Fibroblast of lung (primary cell): ENCODE results near the gene RTCB. TPM values are rescaled to one million over a fixed set of nuclear protein-coding genes. Genes with fewer than 3 reads are reported as not detected.

Experiments used
- DNase-seq, 2 donors: peaks; one replicate each; pipeline versions ENCODE4 v3.0.0 to v3.0.0-alpha.2; 2010; ENCODE audit warnings: low read depth in 2 of 2
- H2AFZ ChIP-seq: 2 replicates; pipeline ENCODE4 v1.5.1; 2012; ENCODE audit warnings: low read length, control low read depth, inconsistent platforms
- H3K27ac ChIP-seq: 2 replicates; pipeline ENCODE4 v1.5.1; 2011; ENCODE audit warnings: low read length, control low read depth; ENCODE audit not compliant: insufficient read depth
- H3K27me3 ChIP-seq: 2 replicates; pipeline ENCODE4 v1.5.1; 2011; ENCODE audit warnings: mild to moderate bottlenecking, low read length; ENCODE audit not compliant: control insufficient read depth, insufficient read depth
- H3K36me3 ChIP-seq: 2 replicates; pipeline ENCODE4 v1.5.1; 2011; ENCODE audit warnings: low read length; ENCODE audit not compliant: control insufficient read depth, insufficient read depth
- H3K4me1 ChIP-seq: 2 replicates; pipeline ENCODE4 v1.5.1; 2011; ENCODE audit warnings: low read length; ENCODE audit not compliant: control insufficient read depth, insufficient read depth; ENCODE audit errors: extremely low read depth
- H3K4me2 ChIP-seq: 2 replicates; pipeline ENCODE4 v1.5.1; 2011; ENCODE audit warnings: low read length, control low read depth; ENCODE audit not compliant: insufficient read depth; ENCODE audit errors: extremely low read depth
- H3K4me3 ChIP-seq, 4 experiments: fragments of 200-600 bp in 1 of 4; sonication (generic) in 1 of 4; replicated peaks in 1 of 4; 2 replicates each; pipeline ENCODE4 v1.5.1; 2011 to 2016; ENCODE audit warnings: low read length in 4 of 4, low read depth in 3 of 4, mild to moderate bottlenecking in 3 of 4, control low read depth in 2 of 4, inconsistent platforms in 1 of 4, mixed read lengths in 1 of 4; ENCODE audit not compliant: insufficient read depth in 1 of 4; ENCODE audit errors: control extremely low read depth in 1 of 4
- H3K79me2 ChIP-seq: 2 replicates; pipeline ENCODE4 v1.5.1; 2012; ENCODE audit warnings: mild to moderate bottlenecking, low read length, inconsistent platforms; ENCODE audit not compliant: control insufficient read depth, insufficient read depth
- H3K9ac ChIP-seq: 2 replicates; pipeline ENCODE4 v1.5.1; 2011; ENCODE audit warnings: mild to moderate bottlenecking, low read length, control low read depth; ENCODE audit not compliant: insufficient read depth
- H3K9me3 ChIP-seq: 2 replicates; pipeline ENCODE4 v1.5.1; 2012; ENCODE audit warnings: low read depth, low read length; ENCODE audit not compliant: control insufficient read depth, insufficient read depth
- H4K20me1 ChIP-seq: 2 replicates; pipeline ENCODE4 v1.5.1; 2011; ENCODE audit warnings: low read length; ENCODE audit not compliant: control insufficient read depth, insufficient read depth; ENCODE audit errors: extremely low read depth
- CTCF ChIP-seq, 2 donors: IDR thresholded peaks in 1 of 2; conservative IDR thresholded peaks in 1 of 2; 1 replicate in 1 of 2; 2 replicates in 1 of 2; pipeline ENCODE4 v1.5.1; 2011 to 2012; ENCODE audit warnings: low read length in 2 of 2, control low read depth in 1 of 2, inconsistent platforms in 1 of 2, low read depth in 1 of 2, mild to moderate bottlenecking in 1 of 2
- EZH2 ChIP-seq: IDR thresholded peaks from 2 replicates; pipeline ENCODE4 v1.5.1; 2012; ENCODE audit warnings: low read length, control low read depth, mild to moderate bottlenecking; ENCODE audit errors: missing control alignments
- polyA plus RNA-seq, 2 donors: library from polyadenylated mRNA; depleted of rRNA in 1 of 2; stranded (reverse) in 1 of 2; unstranded in 1 of 2; fragments of >200 nt; gene quantifications; 2 replicates each; pipeline ENCODE4 v1.2.1, GENCODE V29; 2011 to 2012; ENCODE audit warnings: missing spikeins in 1 of 2
- total RNA-seq: library from RNA; depleted of rRNA; stranded (reverse); fragments of >200 nt; gene quantifications from 2 replicates; pipeline ENCODE4 v1.2.1, GENCODE V29; 2014

The RTCB gene
- total and polyA plus RNA-seq, 2 donors (not counting 1 experiment from before 2014, with no cell fraction given): 88.7 to 111 TPM

- no peak for TF ChIP-seq EZH2
- no peak for TF ChIP-seq CTCF (conservative IDR thresholded peaks at IDR 0.05 in 1 of 2, IDR thresholded peaks at IDR 0.05 in 1 of 2; ENCODE audit: low read depth in 1 of 2, low read length in 2 of 2)
- H3K4me2 ChIP-seq: no peak overlapping the region
- DNase-seq: no peak
- H3K27ac ChIP-seq: no peak overlapping the region
- H3K36me3 ChIP-seq: no peaks in the 10 kb centered on the region
- no peaks in the 10 kb centered on the region for H3K79me2 ChIP-seq
- no peak overlapping the region for H3K4me3 ChIP-seq
- H3K27me3 ChIP-seq: no peaks in the 10 kb centered on the region
- no peak overlapping the region for H2AFZ ChIP-seq
- H3K9ac ChIP-seq: no peak overlapping the region
- H4K20me1 ChIP-seq: no peaks in the 10 kb centered on the region
- H3K9me3 ChIP-seq: no peaks in the 10 kb centered on the region
- no peaks in the 10 kb centered on the region for H3K4me1 ChIP-seq
Measured at GRCh38 chr22:32348031-32348611, 63.9 kb downstream of the RTCB start.

- no peak for DNase-seq
- no peaks in the 10 kb centered on the region for H3K4me1 ChIP-seq
- TF ChIP-seq CTCF (conservative IDR thresholded peaks at IDR 0.05 in 1 of 2, IDR thresholded peaks at IDR 0.05 in 1 of 2; ENCODE audit: low read depth in 1 of 2, low read length in 2 of 2) (no peak), EZH2 (no peak)
Measured at GRCh38 chr22:32343941-32344340, 68.1 kb downstream of the RTCB start.

GRCh38 chr22:32342977-32343376 is 69.1 kb downstream of the RTCB start:
- Histone ChIP-seq H3K36me3 (no peaks in the 10 kb centered on the region), H3K79me2 (no peaks in the 10 kb centered on the region), H3K27me3 (no peaks in the 10 kb centered on the region), H4K20me1 (no peaks in the 10 kb centered on the region), H3K4me3 (no peak overlapping the region), H3K4me2 (no peak overlapping the region), H3K4me1 (no peaks in the 10 kb centered on the region), H3K9ac (no peak overlapping the region), H2AFZ (no peak overlapping the region), H3K9me3 (no peaks in the 10 kb centered on the region), H3K27ac (no peak overlapping the region)
- DNase-seq: no peak
- TF ChIP-seq CTCF (conservative IDR thresholded peaks at IDR 0.05 in 1 of 2, IDR thresholded peaks at IDR 0.05 in 1 of 2; ENCODE audit: low read depth in 1 of 2, low read length in 2 of 2) (no peak), EZH2 (no peak)

More at GRCh38 chr22:32343941-32344340, 68.1 kb downstream of the RTCB start:
- Histone ChIP-seq H3K9ac (no peak overlapping the region), H3K4me3 (no peak overlapping the region), H3K4me2 (no peak overlapping the region), H4K20me1 (no peaks in the 10 kb centered on the region), H3K27me3 (no peaks in the 10 kb centered on the region), H3K9me3 (no peaks in the 10 kb centered on the region), H2AFZ (no peak overlapping the region), H3K36me3 (no peaks in the 10 kb centered on the region), H3K27ac (no peak overlapping the region), H3K79me2 (no peaks in the 10 kb centered on the region)
